Measurements from ENCODE around the gene RSPO1.

- no peak for TF ChIP-seq CTCF (IDR thresholded peaks at IDR 0.05)
- no peak for TF ChIP-seq EZH2 (IDR thresholded peaks at IDR 0.05; ENCODE audit: borderline replicate concordance, insufficient read depth, low read depth, low read length, poor library complexity, severe bottlenecking)
These were observed 38.5 kb downstream of the RSPO1 start for GRCh38 chr1:37596182-37596667.

Data from B cell (primary cell).